Ramos (cell line): Measurements from ENCODE around the gene TCF20.

Experiments
- in situ Hi-C: fragments of 300-500 bp; cut with MboI; formaldehyde crosslinking; loops from one replicate; pipeline ENCODE4 v1.14.3; 2022; ENCODE audit warnings: low sequenced_read_pairs; ENCODE audit not compliant: unreplicated experiment

The TCF20 gene

DNA sequence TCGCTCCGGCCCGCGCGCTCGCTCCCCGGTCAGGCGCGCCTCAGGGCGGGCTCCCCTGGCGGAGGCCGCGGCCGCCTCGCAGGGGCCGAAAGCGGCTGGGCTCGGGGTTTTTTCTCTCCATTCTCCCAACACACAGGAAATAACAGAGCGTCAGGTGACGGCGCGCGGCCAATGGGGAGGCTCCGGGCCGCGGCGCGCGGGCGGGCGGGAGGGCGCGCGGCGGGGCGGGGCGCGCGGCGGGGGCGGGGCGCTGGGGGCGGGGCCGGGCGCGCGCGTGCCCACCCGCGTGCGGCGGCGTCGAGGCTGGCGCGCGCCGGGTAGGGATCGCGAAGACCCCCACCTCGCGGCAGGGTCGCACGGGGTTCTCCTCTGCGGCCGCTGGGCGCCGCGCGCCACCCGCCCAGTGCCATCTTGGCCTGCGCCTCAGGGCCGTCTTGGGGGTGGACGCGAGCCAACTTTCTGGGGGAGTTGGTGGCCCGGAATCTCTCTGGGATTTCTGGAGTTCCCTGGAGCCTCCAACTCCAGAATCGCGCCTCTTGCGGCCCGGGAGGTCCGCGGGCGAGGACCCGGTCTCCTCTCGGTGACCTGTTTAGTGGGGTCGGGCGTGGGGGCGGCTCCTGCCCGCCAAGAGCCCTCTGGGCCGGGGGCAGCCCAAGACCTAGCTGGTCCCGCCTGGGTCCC, at the start of gene TCF20:
Gene TCF20 (minus strand): TSS at position 144 of the 681 bp plus-strand sequence. CDS start 55,348 bp downstream, outside the sequence.
- in situ Hi-C loops: no loop called here

DNA sequence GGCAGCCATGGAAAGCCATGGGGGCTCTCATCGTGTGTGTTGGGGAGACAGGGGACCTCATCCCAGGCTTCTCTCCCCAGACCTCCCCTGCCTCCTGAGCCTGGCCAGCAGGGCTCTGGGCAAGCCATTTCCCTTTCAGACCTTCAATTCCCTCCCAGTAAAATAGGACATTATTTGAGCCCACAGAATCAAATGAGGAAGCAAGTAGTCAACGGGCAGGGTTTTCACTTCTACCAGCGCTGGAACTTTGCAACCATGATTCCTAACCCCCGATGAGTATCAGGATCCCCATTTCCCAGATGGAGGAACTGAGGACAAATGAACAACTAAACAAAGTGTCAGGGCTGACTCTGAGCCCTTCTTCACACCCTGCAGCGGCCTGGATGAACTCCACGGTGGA, 48.9 kb upstream of the TCF20 start:
- in situ Hi-C loops: loop anchor here (10.0 kb wide), 1 partner anchor 145 kb away; no protein-coding TSS in a partner anchor

DNA sequence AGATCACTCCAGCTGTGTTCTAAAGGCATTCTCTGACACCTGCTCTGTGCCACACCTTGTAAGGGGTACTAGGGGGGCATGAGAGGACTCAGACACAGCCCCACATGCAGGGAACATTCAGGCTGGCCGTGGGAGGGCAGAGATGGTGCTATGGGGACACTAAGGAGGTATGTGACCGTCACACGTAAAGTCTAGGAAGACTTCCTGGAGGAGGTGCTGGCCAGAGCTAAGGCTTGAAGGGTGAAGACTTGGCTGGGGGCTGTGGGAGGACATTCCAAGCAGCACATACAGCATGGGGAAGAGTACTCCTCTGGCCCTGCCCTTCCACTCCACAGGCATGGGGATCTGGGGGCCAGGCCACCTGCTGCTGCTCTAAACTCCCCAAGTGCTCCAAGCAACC, 48.5 kb upstream of the TCF20 start:
- in situ Hi-C loops: loop anchor here (10.0 kb wide), 1 partner anchor 144 kb away; no protein-coding TSS in a partner anchor

DNA sequence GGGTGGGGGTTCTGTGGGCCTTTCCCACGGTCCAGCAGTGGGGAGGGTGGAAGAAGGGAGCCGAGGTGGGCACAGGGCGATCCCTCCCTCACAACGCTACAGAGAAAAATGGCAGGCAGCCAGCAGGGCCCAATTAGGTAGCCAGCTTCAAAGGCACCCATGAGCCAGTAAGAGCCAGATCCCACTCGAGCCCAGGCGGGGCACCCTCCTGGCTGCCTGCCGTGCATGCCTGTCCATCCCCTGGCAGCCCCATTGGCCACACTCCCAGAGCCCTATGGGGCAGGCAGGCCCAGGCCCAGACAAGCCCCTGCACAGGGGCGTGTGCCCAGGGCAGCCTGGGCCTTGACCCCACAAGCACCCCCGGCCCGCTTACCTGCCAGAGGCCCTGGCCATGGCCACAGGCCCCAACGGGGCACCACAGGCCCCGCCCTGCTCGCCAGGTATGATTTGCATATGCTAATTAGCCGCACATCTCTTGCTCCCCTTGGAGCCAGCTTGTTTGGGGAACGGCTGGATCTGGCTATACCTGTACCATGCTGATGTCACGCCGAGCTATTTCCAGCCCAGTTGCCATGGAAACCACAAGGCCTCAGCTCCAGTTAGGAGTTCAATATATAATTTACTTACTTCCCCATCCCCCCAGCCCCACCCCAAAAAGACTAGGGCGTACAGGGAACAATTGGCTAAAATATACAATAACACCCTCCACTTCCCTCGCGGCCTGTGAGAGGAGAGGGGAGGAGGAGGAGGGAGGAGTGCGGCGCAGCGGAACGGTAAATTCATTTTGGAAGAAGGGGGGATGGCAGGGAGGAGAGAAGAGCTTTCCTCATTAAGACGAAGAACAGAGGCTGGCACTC, 47.5 kb upstream of the TCF20 start:
- in situ Hi-C loops: loop anchor here (10.0 kb wide), 1 partner anchor 143 kb away; no protein-coding TSS in a partner anchor

DNA sequence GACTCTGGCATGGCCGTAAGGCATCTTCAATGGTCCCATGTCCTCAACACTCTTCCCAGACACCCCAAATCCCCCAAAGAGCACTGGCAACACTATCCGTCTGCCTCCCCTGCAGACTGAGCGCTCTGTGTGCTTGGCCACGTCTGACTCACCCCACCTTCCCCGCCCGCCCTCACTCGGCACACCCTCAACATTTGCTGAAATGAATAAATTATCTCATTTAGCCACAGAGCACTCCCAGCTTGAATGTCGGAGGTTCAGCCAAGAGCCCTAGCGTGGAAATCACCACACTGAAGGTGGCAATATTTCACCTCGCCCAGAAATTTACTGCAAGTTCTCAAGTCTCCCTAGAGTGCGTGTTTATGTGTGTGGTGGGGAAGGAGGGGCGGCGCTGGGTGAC, 46.6 kb upstream of the TCF20 start:
- in situ Hi-C loops: loop anchor here (10.0 kb wide), 1 partner anchor 142 kb away; no protein-coding TSS in a partner anchor

DNA sequence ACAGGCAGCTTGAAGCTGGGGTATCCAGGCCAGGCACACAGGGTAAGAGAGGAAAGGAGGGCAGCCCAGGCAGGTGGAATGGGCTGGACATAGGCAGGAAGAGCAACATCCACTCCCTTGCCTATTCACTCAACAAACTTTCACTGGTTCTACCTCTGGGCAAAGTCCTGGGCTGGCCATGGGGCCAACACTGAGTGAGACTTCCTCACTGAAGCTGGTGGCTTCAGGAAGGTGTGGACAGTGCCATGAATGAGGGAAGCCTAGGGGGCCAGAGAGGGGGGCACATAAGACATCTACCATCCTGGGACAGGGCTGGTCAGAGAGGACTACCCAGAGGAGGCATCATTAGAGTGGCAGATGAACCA, 44.9 kb upstream of the TCF20 start:
- in situ Hi-C loops: loop anchor here (10.0 kb wide), 1 partner anchor 141 kb away; no protein-coding TSS in a partner anchor

DNA sequence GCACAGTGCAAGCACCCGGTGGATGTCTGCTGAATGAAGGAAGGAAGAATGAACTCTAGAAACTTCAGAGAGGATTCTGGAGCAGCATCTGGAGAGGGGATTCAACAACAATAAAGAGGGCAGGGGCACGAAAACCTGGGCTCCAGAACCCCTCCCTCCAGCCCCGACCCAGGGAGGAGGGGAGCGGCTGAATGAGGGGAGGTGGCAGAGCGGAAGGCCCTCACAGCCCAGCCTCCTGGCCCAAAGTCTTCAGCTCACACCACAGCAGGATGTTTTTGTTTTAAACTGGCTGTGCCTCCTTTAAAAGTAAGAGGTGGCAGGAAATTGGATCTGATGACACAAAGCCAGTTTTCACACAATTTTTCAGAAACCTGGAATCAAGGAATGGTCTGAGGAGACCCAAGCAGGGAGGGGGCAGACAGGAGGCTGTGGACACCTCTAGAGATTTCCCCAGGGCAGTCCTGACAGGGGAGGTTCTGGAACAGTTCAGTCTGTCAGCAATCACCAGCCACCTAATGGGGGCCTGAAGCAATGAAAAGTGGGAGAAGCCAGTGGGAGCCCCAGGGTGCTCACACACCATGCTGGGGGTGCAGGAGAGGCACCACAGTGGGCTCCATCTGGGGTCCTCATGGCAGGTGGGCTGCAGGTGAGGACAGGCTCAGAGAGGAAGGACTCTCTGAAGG, 44.4 kb upstream of the TCF20 start:
- in situ Hi-C loops: loop anchor here (10.0 kb wide), 1 partner anchor 140 kb away; no protein-coding TSS in a partner anchor

DNA sequence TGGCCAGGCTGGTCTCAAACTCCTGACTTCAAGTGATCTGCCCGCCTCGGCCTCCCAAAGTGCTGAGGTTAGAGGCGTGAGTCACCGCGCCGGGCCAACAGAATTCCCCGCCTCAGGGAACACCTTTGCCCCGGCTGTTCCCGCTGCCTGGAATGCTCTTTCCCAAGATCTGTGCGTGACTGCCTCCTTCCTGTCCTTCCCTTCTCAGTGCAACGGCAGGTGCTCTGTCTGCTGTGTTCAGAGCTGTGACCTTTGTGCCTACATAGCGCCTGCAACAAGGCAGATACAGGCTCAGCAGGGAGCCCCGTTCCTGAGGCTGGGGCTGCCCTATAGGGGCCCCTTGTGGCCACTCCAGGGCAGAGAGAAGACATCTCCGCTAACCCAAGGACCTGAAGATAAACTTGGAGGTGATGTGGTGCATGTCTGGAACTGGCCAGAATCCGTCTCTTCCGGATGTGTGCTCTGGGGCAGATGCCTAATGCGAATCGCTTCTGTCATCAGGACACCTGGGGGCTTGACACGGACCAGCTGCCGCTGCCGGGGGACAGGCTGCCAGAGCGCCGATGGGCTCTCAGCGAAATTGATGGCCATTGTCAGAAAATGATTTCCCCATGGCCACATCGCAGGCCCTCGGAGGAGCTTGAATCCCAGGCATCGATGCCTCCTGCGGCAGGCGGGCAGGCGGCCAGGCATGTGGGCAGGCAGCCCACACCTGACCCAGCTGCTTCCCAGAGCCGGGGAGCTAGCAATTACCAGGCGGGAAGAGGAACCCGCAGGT, 43.5 kb upstream of the TCF20 start:
- in situ Hi-C loops: loop anchor here (10.0 kb wide), 1 partner anchor 139 kb away; no protein-coding TSS in a partner anchor

DNA sequence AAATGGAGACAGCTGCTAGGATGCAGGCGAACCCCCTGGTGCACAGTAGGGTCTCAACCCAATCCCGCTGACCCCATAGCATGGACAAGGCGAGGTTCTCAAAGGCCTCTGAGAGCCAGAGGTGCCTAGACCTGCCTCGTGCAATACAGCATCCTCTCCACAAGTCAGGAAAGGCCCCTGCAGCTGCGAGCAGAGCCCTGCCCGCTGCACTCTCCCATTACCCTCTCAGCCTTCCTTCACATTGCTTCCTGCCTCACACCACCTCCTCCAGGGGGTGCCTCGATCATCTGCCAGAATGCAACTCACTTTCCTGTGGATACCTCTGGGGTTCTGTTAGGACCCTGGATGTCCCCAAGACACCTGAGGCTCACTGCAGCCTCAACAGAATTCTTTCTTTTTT, 42.8 kb upstream of the TCF20 start:
- in situ Hi-C loops: loop anchor here (10.0 kb wide), 1 partner anchor 138 kb away; no protein-coding TSS in a partner anchor

DNA sequence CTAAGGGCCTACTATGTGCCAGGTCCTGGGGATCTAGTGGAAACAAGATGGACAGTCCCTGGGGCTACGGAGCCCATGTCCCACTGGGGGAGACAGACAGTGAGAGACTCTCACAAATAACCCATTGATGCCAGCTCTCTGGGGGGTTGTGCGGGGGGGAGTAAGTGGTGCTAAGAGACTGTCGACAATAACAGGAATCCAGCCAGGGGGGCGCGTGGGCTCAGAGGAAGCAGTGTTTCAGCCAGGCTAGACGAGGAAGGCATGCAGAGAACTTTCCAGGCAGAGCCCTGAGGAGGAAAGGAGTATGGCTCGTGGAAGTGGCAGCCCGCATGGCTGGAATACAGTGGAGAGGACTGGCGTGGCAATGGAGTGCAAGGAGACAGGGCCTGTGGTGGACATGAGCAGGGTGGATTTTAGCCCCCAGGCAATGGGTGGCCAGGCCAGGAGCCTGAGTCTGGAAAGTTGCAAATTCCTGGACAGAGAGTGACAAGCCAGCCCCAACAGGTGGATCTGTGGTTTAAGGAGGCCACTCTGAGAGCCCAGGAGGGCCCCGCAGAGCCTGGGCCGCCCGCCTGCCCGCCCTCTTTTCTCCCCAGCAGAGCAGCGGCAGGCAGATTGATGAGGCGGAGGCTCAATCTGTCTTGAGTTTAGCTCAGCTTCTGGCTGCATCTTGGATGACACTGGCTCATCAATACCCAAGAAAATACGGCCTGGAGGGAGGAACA, 40.0 kb upstream of the TCF20 start:
- in situ Hi-C loops: loop anchor here (10.0 kb wide), 1 partner anchor 136 kb away; no protein-coding TSS in a partner anchor

DNA sequence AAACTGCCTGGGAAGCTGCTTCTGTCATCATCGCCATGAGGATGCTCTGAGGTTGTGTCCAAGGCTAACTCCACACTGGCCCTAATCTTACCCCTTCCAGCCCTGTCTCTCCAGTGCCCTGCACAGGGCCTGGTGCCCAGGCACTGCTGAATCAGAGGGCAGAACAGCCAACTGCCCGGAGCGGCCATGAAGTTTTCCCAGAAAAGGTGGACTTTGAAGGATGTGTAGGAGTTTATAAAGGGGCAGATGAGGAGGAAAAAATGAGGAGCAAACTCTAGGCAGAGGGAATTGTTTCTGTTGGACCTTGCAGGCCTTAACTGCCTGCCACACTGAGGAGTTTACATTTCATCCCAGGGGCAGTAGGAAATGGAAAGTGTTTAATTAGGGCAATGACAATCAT, 39.4 kb upstream of the TCF20 start:
- in situ Hi-C loops: loop anchor here (10.0 kb wide), 1 partner anchor 135 kb away; no protein-coding TSS in a partner anchor

DNA sequence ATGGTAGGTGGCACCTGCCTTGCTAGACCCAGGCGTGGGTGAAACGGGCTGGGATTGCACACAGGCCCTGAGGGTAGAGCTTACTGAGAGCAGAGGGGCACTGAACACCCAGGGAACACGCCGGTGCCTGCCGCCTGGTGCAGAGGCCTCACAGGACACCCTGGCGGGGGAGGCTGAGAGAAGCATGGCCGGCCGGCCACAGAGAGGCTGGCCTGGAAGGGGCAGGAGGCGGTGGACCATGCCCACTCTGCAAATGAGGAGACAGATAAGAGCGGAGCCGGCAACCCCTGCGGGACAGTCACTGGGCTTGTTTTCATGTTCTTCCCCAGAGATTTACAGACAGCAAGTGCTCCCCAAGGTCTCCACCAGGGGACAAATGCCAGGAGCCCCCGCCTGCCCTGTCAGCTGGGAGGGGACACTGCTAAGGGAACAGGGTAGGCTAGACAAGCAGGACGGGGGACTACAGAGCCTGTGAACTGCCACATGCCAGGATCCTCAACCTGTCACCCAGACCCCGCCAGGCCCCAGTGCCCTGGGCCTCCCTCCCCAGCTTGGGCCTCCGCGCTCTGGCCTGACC, 38.5 kb upstream of the TCF20 start:
- in situ Hi-C loops: no loop called here

DNA sequence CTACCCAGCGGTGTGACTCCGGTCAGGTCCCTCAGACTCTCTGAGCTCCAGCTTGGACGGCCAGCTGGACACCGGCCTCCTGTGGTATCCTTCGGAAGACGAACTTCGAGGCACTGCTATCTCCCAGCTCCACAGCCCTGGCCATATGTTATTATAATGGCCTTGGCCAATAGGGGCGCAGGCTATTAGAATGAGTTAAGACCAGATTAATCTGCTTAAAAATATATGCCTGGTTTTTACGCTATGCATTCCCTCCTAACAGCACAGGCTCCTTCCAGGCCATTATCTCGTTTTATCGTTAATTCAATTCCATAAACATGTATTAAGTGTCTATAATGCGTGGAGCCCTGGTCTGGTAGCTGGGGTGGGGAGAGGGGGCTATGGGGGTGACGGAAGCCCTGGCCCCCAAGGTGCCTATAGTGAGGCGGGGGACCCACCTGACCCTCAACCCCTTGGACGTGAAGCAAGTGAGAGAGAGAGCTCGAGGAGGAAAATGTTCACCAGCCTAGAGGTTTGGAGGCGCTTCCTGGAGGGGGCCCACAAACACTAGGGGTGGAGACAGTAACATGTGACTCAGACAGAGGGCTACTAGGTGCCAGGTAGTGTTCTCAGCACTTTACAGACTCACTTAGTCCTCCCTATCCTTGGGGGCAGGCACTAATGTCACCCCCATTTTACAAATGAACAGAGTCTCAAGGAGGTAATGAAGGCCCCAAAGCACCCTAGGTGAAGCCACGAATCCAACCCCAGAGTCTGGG, 37.5 kb upstream of the TCF20 start:
- in situ Hi-C loops: no loop called here

DNA sequence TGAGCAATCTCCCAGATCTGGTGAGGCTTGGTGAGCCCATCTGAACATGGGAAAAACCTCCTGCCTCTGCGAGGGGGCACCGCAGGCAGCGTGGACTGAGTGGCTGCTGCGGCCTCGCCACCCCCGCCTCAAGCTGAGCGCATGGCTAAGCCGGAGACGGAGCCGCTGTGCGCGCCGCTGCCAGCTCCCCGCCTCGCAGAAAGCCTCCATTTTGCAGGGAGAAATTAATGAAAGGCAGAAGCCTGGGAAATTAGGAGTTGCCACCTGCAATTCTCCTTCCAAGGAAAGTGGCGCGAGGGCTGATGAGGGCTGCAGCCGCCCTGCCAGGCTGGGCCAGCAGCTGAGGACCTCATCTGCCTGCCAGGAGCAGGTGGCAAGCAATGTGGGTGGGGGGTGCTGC, 35.6 kb upstream of the TCF20 start:
- in situ Hi-C loops: no loop called here

DNA sequence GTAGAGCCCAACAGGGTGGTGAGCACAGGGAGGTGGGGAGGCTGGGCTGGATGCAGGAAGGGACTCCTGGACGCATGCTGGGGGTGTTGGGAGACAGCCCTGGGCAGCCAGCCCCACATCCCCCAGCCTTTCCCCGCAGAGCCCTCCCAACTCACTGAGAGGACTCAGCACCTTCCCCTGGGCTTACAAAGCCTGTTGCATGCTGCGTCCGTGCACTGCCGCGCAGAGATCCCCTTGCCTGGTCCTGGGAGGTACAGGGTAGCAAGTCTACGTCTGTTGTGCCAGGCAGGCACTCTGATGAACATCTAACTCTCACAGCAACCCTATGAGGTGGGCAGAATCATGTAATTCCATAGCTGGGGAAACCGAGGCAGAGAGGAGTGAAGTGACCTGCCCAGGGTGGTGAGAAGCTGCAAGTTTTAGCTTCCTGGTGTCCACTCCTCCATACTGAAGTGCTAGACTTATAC, 33.9 kb upstream of the TCF20 start:
- in situ Hi-C loops: no loop called here

DNA sequence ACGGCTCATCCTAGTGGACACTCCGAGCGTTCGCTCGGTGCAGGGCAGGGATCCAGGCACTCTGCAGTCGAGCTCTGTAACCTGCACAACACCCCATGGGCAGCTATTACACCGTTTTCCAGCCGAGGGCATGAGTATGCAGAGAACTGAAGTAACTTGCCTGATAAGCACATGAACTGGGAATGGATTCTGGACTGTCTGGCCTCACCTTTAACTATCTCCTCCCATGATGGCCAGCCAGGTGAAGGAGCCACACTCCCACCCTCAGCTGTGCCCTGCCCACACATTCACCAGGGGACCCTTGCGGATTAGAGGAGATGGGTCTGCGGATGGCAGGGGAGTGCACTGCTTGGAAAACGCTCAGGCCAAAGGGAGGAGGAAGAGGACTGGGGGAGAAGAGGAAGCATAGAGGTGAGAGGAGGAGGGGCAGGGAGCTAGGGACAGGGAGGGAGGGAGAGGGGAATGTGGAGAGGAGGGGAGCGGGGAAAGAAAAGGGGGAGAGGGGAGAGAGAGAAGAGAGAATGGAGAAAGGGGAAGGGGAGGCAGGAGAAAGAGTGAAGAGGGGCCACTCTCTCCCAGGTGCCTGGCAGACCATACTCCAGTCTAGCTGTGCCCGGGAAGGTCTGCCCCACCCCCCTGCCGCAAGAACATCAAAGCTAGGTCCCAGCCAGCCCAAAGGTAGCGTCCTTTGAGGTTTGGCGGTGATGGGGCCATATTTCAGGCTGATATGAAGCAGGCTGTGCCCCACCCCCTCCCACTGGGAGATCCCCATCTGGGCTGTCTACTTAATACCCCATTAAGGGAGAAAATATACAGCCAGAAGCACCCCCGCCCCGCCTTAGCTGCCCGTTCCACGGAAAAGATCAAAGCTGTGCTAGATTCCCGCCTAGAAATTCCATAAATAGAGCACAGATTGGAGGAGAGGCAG, 33.2 kb upstream of the TCF20 start:
- in situ Hi-C loops: no loop called here

DNA sequence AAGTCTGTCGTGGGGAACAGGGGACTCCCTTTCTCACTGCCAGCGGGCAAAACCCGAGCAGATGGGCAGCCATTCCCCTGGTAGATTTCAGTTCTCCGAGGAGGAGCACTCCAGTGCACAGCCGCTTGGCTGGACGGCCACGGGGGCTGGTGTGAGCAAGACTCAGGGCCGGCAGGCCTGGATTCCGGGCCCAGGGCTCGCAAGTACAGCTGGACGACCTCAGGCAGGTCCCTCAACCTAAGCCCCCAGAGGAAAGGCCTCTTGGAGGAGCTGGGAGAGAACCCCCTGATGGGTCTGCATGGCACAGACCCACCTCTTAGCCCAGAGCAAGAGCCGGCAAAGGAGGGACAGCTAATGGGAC, 31.3 kb upstream of the TCF20 start:
- in situ Hi-C loops: no loop called here
